ENCODE results near the gene PNLIPRP1.

The PNLIPRP1 gene

GRCh38 chr10:116632596-116633215, 41.9 kb downstream of the PNLIPRP1 start:
- Histone ChIP-seq H3K36me3 (ENCODE audit: insufficient read depth, low read length) (no peaks in the 10 kb centered on the region), H3K79me2 (ENCODE audit: control insufficient read depth, insufficient read depth, low read length, unreplicated experiment) (no peaks in the 10 kb centered on the region), H3K4me3 (ENCODE audit: low read depth, low read length) (no peak overlapping the region), H3K27ac (ENCODE audit: low read depth, low read length) (no peak overlapping the region), H3K4me1 (ENCODE audit: control insufficient read depth, insufficient read depth, low read length, unreplicated experiment) (no peaks in the 10 kb centered on the region), H2AFZ (ENCODE audit: low read length, unreplicated experiment) (no peak overlapping the region), H3K27me3 (ENCODE audit: insufficient read depth, low read length) (peaks cover 28% of the 10 kb centered on the region)

DNA sequence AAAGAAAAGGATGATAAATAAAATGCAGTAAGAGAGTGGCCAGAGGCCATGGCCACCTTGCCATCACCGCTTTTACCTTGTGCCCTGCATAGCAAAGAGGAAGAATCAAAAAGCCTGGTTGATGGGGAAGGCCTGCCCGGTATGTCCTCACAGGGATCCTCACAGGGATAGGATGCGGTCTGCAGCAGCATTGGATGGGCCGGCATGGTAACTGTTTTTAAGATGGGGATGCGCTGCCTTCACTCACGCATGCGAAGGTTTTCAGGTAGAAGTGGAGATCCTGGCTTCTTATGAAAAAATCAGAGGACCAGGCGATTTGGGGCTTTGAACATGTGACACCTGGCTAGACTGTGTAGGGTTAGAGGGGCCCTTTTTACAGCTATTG, 42.4 kb downstream of the PNLIPRP1 start:
- Histone ChIP-seq H2AFZ (ENCODE audit: low read length, unreplicated experiment) (no peak overlapping the region), H3K27ac (ENCODE audit: low read depth, low read length) (no peak overlapping the region), H3K79me2 (ENCODE audit: control insufficient read depth, insufficient read depth, low read length, unreplicated experiment) (no peaks in the 10 kb centered on the region), H3K4me3 (ENCODE audit: low read depth, low read length) (no peak overlapping the region), H3K27me3 (ENCODE audit: insufficient read depth, low read length) (peaks cover 29% of the 10 kb centered on the region), H3K36me3 (ENCODE audit: insufficient read depth, low read length) (no peaks in the 10 kb centered on the region), H3K4me1 (ENCODE audit: control insufficient read depth, insufficient read depth, low read length, unreplicated experiment) (no peaks in the 10 kb centered on the region)

GRCh38 chr10:116634126-116634975, 43.6 kb downstream of the PNLIPRP1 start:
- H3K27ac ChIP-seq (ENCODE audit: low read depth, low read length) = no peak overlapping the region
- no peaks in the 10 kb centered on the region for H3K4me1 ChIP-seq (ENCODE audit: control insufficient read depth, insufficient read depth, low read length, unreplicated experiment)
- H3K79me2 ChIP-seq (ENCODE audit: control insufficient read depth, insufficient read depth, low read length, unreplicated experiment) = no peaks in the 10 kb centered on the region
- no peak overlapping the region for H2AFZ ChIP-seq (ENCODE audit: low read length, unreplicated experiment)
- H3K36me3 ChIP-seq (ENCODE audit: insufficient read depth, low read length) = no peaks in the 10 kb centered on the region
- peaks cover 24% of the 10 kb centered on the region for H3K27me3 ChIP-seq (ENCODE audit: insufficient read depth, low read length)
- H3K4me3 ChIP-seq (ENCODE audit: low read depth, low read length) = no peak overlapping the region

DNA sequence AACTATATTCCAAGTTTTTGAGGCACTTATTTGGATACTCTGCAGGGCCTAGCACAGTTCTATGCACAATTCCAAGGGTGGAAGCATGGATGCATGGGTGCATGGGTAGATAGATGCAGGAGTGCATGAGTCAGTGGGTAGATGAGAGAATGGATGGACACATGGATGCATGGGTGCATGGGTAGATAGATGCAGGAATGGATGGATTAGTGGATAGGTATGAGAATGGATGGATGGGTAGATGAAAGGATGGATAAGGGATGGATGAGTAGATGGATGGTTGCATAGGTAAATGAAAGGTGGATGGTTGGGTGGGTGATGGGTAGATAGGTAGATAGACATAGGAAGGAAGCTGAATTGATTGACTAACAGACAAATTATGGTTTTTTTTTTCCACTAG, 45.6 kb downstream of the PNLIPRP1 start:
- H3K4me1 ChIP-seq (ENCODE audit: control insufficient read depth, insufficient read depth, low read length, unreplicated experiment) = no peaks in the 10 kb centered on the region
- H3K4me3 ChIP-seq (ENCODE audit: low read depth, low read length) = no peak overlapping the region
- H3K27ac ChIP-seq (ENCODE audit: low read depth, low read length) = no peak overlapping the region
- H3K79me2 ChIP-seq (ENCODE audit: control insufficient read depth, insufficient read depth, low read length, unreplicated experiment) = no peaks in the 10 kb centered on the region
- no peaks in the 10 kb centered on the region for H3K36me3 ChIP-seq (ENCODE audit: insufficient read depth, low read length)
- H2AFZ ChIP-seq (ENCODE audit: low read length, unreplicated experiment) = no peak overlapping the region
- H3K27me3 ChIP-seq (ENCODE audit: insufficient read depth, low read length) = peaks cover 20% of the 10 kb centered on the region

DNA sequence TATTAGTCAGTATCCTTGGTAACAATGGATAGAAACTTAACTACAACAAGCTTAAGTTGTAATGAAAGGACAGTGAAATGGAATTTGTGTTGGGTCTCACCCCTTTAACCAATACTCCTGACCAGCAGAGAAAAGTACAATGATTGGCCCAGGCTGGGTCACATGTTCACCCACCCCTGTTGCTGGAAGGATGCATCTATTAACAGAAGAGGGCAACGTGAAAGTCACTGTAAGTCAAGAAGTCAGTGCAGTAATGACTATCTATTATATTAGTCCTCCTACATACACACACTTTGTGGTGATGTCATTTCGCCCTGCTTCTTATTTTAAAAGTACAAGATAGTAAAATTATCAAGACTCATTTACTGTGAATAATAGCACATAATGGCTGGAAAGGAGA, 46.2 kb downstream of the PNLIPRP1 start:
- Histone ChIP-seq H3K4me3 (ENCODE audit: low read depth, low read length) (no peak overlapping the region), H3K27ac (ENCODE audit: low read depth, low read length) (no peak overlapping the region), H3K27me3 (ENCODE audit: insufficient read depth, low read length) (peaks cover 26% of the 10 kb centered on the region), H2AFZ (ENCODE audit: low read length, unreplicated experiment) (no peak overlapping the region), H3K4me1 (ENCODE audit: control insufficient read depth, insufficient read depth, low read length, unreplicated experiment) (no peaks in the 10 kb centered on the region), H3K36me3 (ENCODE audit: insufficient read depth, low read length) (no peaks in the 10 kb centered on the region), H3K79me2 (ENCODE audit: control insufficient read depth, insufficient read depth, low read length, unreplicated experiment) (no peaks in the 10 kb centered on the region)

DNA sequence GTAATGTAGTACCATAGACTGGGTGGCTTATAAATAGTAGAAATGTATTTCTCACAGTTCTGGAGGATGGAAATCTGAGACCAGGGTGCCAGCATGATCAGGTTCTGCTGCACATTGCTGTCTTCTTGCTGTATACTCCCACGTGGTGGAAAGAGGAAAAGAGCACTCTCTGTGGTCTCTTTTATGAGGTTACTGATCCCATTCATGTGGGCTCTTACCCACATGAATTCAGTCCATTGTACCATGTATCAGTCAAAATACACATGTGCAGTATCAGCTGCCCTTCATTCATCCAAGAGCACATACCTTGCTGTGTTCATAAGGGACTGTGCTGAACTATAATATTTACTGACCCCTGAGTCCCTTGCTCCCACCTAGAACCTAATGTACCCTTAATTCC, 47.1 kb downstream of the PNLIPRP1 start:
- Histone ChIP-seq H2AFZ (ENCODE audit: low read length, unreplicated experiment) (no peak overlapping the region), H3K27me3 (ENCODE audit: insufficient read depth, low read length) (peaks cover 26% of the 10 kb centered on the region), H3K4me1 (ENCODE audit: control insufficient read depth, insufficient read depth, low read length, unreplicated experiment) (no peaks in the 10 kb centered on the region), H3K79me2 (ENCODE audit: control insufficient read depth, insufficient read depth, low read length, unreplicated experiment) (no peaks in the 10 kb centered on the region), H3K4me3 (ENCODE audit: low read depth, low read length) (no peak overlapping the region), H3K27ac (ENCODE audit: low read depth, low read length) (no peak overlapping the region), H3K36me3 (ENCODE audit: insufficient read depth, low read length) (no peaks in the 10 kb centered on the region)

GRCh38 chr10:116646502-116646901, 55.7 kb downstream of the PNLIPRP1 start:
- H3K36me3 ChIP-seq (ENCODE audit: insufficient read depth, low read length) = no peaks in the 10 kb centered on the region
- no peaks in the 10 kb centered on the region for H3K79me2 ChIP-seq (ENCODE audit: control insufficient read depth, insufficient read depth, low read length, unreplicated experiment)
- no peak overlapping the region for H2AFZ ChIP-seq (ENCODE audit: low read length, unreplicated experiment)
- no peaks in the 10 kb centered on the region for H3K4me1 ChIP-seq (ENCODE audit: control insufficient read depth, insufficient read depth, low read length, unreplicated experiment)
- H3K27ac ChIP-seq (ENCODE audit: low read depth, low read length) = no peak overlapping the region
- H3K27me3 ChIP-seq (ENCODE audit: insufficient read depth, low read length) = peaks cover 36% of the 10 kb centered on the region
- no peak overlapping the region for H3K4me3 ChIP-seq (ENCODE audit: low read depth, low read length)

DNA sequence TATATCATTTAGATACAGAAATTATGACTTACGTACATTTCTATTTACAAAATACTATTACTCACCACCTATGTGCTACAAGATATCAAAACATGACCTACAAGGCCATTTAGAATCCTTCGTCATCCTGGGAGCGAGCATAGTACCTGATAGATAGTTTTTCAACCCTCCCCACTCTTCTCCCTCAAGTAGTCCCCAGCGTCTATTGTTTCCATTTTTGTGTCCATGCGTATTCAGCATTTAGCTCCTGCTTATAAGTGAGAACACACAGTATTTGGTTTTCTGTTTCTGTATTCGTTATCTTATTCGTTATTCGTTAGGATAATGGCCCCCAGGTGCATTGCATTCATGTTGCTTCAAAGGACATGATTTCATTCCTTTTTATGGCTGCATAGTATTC, 58.1 kb downstream of the PNLIPRP1 start:
- Histone ChIP-seq H3K27me3 (ENCODE audit: insufficient read depth, low read length) (peaks cover 32% of the 10 kb centered on the region), H3K4me3 (ENCODE audit: low read depth, low read length) (no peak overlapping the region), H3K4me1 (ENCODE audit: control insufficient read depth, insufficient read depth, low read length, unreplicated experiment) (no peaks in the 10 kb centered on the region), H3K79me2 (ENCODE audit: control insufficient read depth, insufficient read depth, low read length, unreplicated experiment) (no peaks in the 10 kb centered on the region), H3K36me3 (ENCODE audit: insufficient read depth, low read length) (no peaks in the 10 kb centered on the region), H2AFZ (ENCODE audit: low read length, unreplicated experiment) (no peak overlapping the region), H3K27ac (ENCODE audit: low read depth, low read length) (no peak overlapping the region)

DNA sequence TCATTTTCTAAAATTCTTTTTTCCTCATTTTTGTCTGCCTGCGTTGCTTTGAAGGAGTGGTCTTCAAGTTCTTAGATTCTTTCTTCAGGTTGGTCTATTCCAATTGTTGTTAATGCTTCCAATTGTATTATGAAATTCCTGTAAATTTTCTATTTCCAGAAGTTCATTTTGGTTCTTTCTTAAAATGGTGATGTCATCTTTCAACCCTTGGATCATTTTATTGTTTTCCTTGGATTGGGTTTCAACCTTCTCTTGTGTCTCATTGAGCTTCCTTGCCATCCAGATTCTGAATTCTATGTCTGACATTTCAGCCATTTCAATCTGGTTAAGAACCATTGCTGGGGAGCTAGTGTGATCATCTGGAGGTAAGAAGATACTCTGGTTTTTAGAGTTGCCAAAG, 63.1 kb downstream of the PNLIPRP1 start:
- Histone ChIP-seq H3K4me1 (ENCODE audit: control insufficient read depth, insufficient read depth, low read length, unreplicated experiment) (no peaks in the 10 kb centered on the region), H3K27ac (ENCODE audit: low read depth, low read length) (no peak overlapping the region), H3K27me3 (ENCODE audit: insufficient read depth, low read length) (peaks cover 21% of the 10 kb centered on the region; the same call in 1 of the 2 replicates), H3K36me3 (ENCODE audit: insufficient read depth, low read length) (no peaks in the 10 kb centered on the region), H3K79me2 (ENCODE audit: control insufficient read depth, insufficient read depth, low read length, unreplicated experiment) (no peaks in the 10 kb centered on the region), H3K4me3 (ENCODE audit: low read depth, low read length) (no peak overlapping the region), H2AFZ (ENCODE audit: low read length, unreplicated experiment) (no peak overlapping the region)

- Histone ChIP-seq H3K4me1 (ENCODE audit: control insufficient read depth, insufficient read depth, low read length, unreplicated experiment) (no peaks in the 10 kb centered on the region), H3K27ac (ENCODE audit: low read depth, low read length) (no peak overlapping the region), H3K4me3 (ENCODE audit: low read depth, low read length) (no peak overlapping the region), H3K27me3 (ENCODE audit: insufficient read depth, low read length) (peaks cover 21% of the 10 kb centered on the region; the same call in 1 of the 2 replicates), H3K36me3 (ENCODE audit: insufficient read depth, low read length) (no peaks in the 10 kb centered on the region), H3K79me2 (ENCODE audit: control insufficient read depth, insufficient read depth, low read length, unreplicated experiment) (no peaks in the 10 kb centered on the region), H2AFZ (ENCODE audit: low read length, unreplicated experiment) (no peak overlapping the region)
Measured at GRCh38 chr10:116654816-116655215, 64.1 kb downstream of the PNLIPRP1 start.

GRCh38 chr10:116655568-116655967, 64.8 kb downstream of the PNLIPRP1 start:
- Histone ChIP-seq H3K27me3 (ENCODE audit: insufficient read depth, low read length) (peaks cover 21% of the 10 kb centered on the region; the same call in 1 of the 2 replicates), H3K36me3 (ENCODE audit: insufficient read depth, low read length) (no peaks in the 10 kb centered on the region), H3K4me3 (ENCODE audit: low read depth, low read length) (no peak overlapping the region), H3K4me1 (ENCODE audit: control insufficient read depth, insufficient read depth, low read length, unreplicated experiment) (no peaks in the 10 kb centered on the region), H3K27ac (ENCODE audit: low read depth, low read length) (no peak overlapping the region), H3K79me2 (ENCODE audit: control insufficient read depth, insufficient read depth, low read length, unreplicated experiment) (no peaks in the 10 kb centered on the region), H2AFZ (ENCODE audit: low read length, unreplicated experiment) (no peak overlapping the region)

Data from ACC112 (cell line).